Measurements from ENCODE around the gene PHLDB2.

DNA sequence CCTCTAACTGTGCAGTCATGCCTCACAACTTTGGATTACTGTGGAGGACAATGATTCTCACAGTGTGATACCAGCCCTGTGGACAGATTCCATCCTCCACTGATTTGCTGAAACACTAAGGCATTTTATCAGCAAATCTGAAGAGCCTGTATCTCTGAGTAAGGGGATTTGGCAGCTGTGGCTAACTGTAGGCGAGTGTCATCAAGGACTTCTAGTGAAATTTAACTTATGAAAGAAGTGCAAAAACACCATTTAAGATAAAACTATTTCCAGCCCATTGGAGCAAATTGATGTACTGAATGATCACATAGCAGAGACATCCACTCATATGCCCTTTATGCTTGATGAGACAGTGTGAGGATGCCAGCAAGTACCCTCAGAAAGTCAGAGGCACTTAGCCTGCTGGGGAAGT is 161.6 kb downstream of the PHLDB2 start:
- TF ChIP-seq, protein P1, sequence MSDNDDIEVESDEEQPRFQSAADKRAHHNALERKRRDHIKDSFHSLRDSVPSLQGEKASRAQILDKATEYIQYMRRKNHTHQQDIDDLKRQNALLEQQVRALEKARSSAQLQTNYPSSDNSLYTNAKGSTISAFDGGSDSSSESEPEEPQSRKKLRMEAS (IDR thresholded peaks at IDR 0.05): no peak
- TF ChIP-seq, protein P2, sequence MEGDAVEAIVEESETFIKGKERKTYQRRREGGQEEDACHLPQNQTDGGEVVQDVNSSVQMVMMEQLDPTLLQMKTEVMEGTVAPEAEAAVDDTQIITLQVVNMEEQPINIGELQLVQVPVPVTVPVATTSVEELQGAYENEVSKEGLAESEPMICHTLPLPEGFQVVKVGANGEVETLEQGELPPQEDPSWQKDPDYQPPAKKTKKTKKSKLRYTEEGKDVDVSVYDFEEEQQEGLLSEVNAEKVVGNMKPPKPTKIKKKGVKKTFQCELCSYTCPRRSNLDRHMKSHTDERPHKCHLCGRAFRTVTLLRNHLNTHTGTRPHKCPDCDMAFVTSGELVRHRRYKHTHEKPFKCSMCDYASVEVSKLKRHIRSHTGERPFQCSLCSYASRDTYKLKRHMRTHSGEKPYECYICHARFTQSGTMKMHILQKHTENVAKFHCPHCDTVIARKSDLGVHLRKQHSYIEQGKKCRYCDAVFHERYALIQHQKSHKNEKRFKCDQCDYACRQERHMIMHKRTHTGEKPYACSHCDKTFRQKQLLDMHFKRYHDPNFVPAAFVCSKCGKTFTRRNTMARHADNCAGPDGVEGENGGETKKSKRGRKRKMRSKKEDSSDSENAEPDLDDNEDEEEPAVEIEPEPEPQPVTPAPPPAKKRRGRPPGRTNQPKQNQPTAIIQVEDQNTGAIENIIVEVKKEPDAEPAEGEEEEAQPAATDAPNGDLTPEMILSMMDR (IDR thresholded peaks at IDR 0.05 in 2 of 3, conservative IDR thresholded peaks at IDR 0.05 in 1 of 3; ENCODE audit: borderline replicate concordance in 1 of 3, insufficient read depth in 1 of 3, low read depth in 2 of 3, low read length in 2 of 3): no peak
- TF ChIP-seq POLR2A (IDR thresholded peaks at IDR 0.05; ENCODE audit: borderline replicate concordance, extremely low read depth, insufficient read depth, insufficient read length): no peak
- TF ChIP-seq EZH2 (IDR thresholded peaks at IDR 0.05): no peak
- TF ChIP-seq ZFX (IDR thresholded peaks at IDR 0.05): no peak
- no peak for TF ChIP-seq POLR2AphosphoS5 (IDR thresholded peaks at IDR 0.05; ENCODE audit: low read depth, low read length)
- TF ChIP-seq RAD21 (IDR thresholded peaks at IDR 0.05; ENCODE audit: low read depth): no peak
- no peak for TF ChIP-seq TCF7L2 (IDR thresholded peaks at IDR 0.05; ENCODE audit: borderline replicate concordance, extremely low read depth, insufficient read depth, insufficient read length)
